ENCODE measurements around the gene C3orf33.

DNA sequence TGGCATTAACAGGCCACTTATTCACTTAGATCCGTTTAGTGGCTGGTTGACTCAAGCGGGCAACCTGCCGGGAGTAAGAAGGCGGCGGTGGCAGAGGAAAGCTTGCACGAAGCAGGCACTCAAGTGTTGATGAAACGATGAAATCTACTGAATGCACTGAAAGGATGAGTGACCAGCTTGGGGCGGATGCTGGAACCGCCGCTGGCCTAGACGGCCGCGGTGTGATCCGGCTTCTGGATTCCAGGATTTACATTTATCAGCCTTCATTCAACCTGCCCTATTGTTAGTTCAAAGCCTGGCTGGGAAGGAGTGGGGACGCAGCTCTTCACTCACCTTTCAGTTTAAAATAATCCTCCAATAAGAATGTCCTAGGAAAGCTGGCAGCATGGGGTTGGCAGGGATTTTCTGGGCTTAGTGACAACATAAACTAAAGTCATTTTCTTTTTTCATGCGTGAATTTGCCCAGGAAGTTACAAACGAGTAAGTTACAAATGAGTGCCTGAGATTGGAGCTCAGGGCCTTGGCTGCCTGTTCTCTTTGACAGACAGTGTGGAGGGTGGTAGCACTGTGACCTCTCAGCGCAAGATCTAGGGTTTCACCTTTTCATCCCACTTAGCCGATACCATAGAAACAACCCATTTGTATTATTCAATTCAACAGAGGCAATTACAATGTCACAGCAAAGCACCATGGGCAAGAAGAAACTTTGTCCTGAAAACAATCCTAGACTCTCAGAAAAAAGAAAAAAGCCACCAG lies 60.1 kb downstream of the C3orf33 start:
- TF ChIP-seq POLR2A (IDR thresholded peaks at IDR 0.05), result no peak
- TF ChIP-seq, protein P1, sequence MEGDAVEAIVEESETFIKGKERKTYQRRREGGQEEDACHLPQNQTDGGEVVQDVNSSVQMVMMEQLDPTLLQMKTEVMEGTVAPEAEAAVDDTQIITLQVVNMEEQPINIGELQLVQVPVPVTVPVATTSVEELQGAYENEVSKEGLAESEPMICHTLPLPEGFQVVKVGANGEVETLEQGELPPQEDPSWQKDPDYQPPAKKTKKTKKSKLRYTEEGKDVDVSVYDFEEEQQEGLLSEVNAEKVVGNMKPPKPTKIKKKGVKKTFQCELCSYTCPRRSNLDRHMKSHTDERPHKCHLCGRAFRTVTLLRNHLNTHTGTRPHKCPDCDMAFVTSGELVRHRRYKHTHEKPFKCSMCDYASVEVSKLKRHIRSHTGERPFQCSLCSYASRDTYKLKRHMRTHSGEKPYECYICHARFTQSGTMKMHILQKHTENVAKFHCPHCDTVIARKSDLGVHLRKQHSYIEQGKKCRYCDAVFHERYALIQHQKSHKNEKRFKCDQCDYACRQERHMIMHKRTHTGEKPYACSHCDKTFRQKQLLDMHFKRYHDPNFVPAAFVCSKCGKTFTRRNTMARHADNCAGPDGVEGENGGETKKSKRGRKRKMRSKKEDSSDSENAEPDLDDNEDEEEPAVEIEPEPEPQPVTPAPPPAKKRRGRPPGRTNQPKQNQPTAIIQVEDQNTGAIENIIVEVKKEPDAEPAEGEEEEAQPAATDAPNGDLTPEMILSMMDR (IDR thresholded peaks at IDR 0.05), result no peak
